Lower leg skin (tissue), 3 donors: ENCODE results near the gene RAB14.

ENCODE experiments used
- POLR2A ChIP-seq, 2 donors: fragments of 450-650 bp; IDR thresholded peaks; one replicate each; pipeline ENCODE4 v1.6.1; 2016 to 2017; ENCODE audit warnings: antibody characterized with exemption in 2 of 2, mild to moderate bottlenecking in 1 of 2, moderate library complexity in 1 of 2
- TF ChIP-seq, protein P1 (sequence below), 3 donors: fragments of 450-650 bp; IDR thresholded peaks; one replicate each; pipeline ENCODE4 v1.5.1; 2016; ENCODE audit warnings: antibody characterized with exemption in 3 of 3, mild to moderate bottlenecking in 3 of 3, moderate library complexity in 2 of 3

DNA sequence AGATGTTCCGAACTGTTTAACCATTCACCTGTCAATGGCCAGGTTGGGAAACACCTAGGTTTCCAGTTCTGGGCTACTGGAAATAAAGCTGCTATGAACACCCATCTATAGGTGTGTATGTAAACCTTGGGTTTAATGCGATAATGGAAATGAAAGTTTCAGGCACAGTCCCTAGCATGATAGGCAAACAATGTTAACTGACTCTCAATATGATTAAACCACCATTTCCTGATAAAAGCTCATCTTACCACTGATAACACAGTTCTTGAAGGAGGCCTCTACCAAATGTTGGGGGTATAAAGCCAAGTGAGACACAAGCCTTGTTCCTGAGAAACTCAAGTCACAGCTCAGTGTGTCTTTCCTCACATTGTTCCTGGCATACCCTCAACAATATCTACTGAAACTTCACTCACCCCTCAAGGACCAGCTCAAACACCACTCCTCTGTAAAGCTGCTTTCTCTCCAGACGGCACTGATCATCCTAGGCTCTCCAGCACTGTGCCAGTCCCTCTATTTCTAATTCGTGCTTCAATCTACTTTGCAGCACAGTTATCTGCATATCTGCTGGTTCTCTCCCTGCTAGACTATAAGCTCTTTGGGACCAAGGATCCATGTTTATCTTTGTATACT lies 15.8 kb downstream of the RAB14 start:
- TF ChIP-seq POLR2A (IDR thresholded peaks at IDR 0.05): no peak
- TF ChIP-seq, protein P1, sequence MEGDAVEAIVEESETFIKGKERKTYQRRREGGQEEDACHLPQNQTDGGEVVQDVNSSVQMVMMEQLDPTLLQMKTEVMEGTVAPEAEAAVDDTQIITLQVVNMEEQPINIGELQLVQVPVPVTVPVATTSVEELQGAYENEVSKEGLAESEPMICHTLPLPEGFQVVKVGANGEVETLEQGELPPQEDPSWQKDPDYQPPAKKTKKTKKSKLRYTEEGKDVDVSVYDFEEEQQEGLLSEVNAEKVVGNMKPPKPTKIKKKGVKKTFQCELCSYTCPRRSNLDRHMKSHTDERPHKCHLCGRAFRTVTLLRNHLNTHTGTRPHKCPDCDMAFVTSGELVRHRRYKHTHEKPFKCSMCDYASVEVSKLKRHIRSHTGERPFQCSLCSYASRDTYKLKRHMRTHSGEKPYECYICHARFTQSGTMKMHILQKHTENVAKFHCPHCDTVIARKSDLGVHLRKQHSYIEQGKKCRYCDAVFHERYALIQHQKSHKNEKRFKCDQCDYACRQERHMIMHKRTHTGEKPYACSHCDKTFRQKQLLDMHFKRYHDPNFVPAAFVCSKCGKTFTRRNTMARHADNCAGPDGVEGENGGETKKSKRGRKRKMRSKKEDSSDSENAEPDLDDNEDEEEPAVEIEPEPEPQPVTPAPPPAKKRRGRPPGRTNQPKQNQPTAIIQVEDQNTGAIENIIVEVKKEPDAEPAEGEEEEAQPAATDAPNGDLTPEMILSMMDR (IDR thresholded peaks at IDR 0.05): no peak
